Neuronal stem cell (in vitro differentiated cells): ENCODE data around the gene KIRREL2.

Experiments
- DNase-seq: peaks from one replicate; pipeline ENCODE4 v3.0.0-alpha.2; 2013; ENCODE audit warnings: low spot score
- H2AFZ ChIP-seq: one replicate; pipeline ENCODE4 v1.6.1; 2013; ENCODE audit warnings: mild to moderate bottlenecking, low read length, inconsistent platforms
- H2AK5ac ChIP-seq: 2 replicates; pipeline ENCODE4 v1.6.1; 2013; ENCODE audit warnings: low read depth, mild to moderate bottlenecking, inconsistent platforms, low read length, moderate library complexity, mixed read lengths
- H2BK120ac ChIP-seq: 2 replicates; pipeline ENCODE4 v1.6.1; 2013; ENCODE audit warnings: low read depth, mild to moderate bottlenecking, inconsistent platforms, low read length, moderate library complexity, mixed read lengths
- H2BK12ac ChIP-seq: one replicate; pipeline ENCODE4 v1.6.1; 2013; ENCODE audit warnings: low read length, inconsistent platforms
- H2BK15ac ChIP-seq: 2 replicates; pipeline ENCODE4 v1.6.1; 2013; ENCODE audit warnings: mild to moderate bottlenecking, low read length, inconsistent platforms, mixed read lengths
- H2BK5ac ChIP-seq: one replicate; pipeline ENCODE4 v1.6.1; 2013; ENCODE audit warnings: inconsistent platforms, mild to moderate bottlenecking, low read length, moderate library complexity
- H3K14ac ChIP-seq: one replicate; pipeline ENCODE4 v1.6.1; 2013; ENCODE audit warnings: low read length, inconsistent platforms
- H3K18ac ChIP-seq: 2 replicates; pipeline ENCODE4 v1.6.1; 2013; ENCODE audit warnings: low read length, inconsistent platforms
- H3K23ac ChIP-seq: 2 replicates; pipeline ENCODE4 v1.6.1; 2013; ENCODE audit warnings: low read depth, mild to moderate bottlenecking, mixed read lengths, low read length, inconsistent platforms; ENCODE audit not compliant: poor library complexity
- H3K27ac ChIP-seq: replicated peaks from 3 replicates; pipeline ENCODE4 v1.5.1; 2013; ENCODE audit warnings: low read length, inconsistent platforms
- H3K27me3 ChIP-seq, 3 experiments: 2 replicates each; pipeline ENCODE4 v1.6.1; 2013; ENCODE audit warnings: low read length in 3 of 3, mild to moderate bottlenecking in 2 of 3, inconsistent platforms in 1 of 3, low read depth in 1 of 3, mixed read lengths in 1 of 3, moderate library complexity in 1 of 3; ENCODE audit not compliant: control insufficient read depth in 3 of 3, insufficient read depth in 3 of 3
- H3K36me3 ChIP-seq, 2 donors: replicated peaks in 1 of 2; 2 replicates each; pipeline ENCODE4 v1.6.1; 2013; ENCODE audit warnings: low read length in 2 of 2; ENCODE audit not compliant: control insufficient read depth in 2 of 2, insufficient read depth in 2 of 2
- H3K4ac ChIP-seq: 2 replicates; pipeline ENCODE4 v1.6.1; 2013; ENCODE audit warnings: inconsistent platforms, mild to moderate bottlenecking, low read length, moderate library complexity
- H3K4me1 ChIP-seq, 2 donors: 1 replicate in 1 of 2; 2 replicates in 1 of 2; pipeline ENCODE4 v1.6.1; 2013; ENCODE audit warnings: low read length in 2 of 2, low read depth in 1 of 2; ENCODE audit not compliant: control insufficient read depth in 2 of 2, insufficient read depth in 1 of 2
- H3K4me2 ChIP-seq: one replicate; pipeline ENCODE4 v1.6.1; 2013; ENCODE audit warnings: mild to moderate bottlenecking, low read length, inconsistent platforms; ENCODE audit not compliant: insufficient read depth, poor library complexity, severe bottlenecking
- H3K4me3 ChIP-seq, 2 donors: 2 replicates each; pipeline ENCODE4 v1.5.1; 2013; ENCODE audit warnings: low read length in 2 of 2, mild to moderate bottlenecking in 2 of 2, inconsistent platforms in 1 of 2, moderate library complexity in 1 of 2
- H3K79me1 ChIP-seq: one replicate; pipeline ENCODE4 v1.6.1; 2013; ENCODE audit warnings: low read depth, mild to moderate bottlenecking, inconsistent platforms, low read length, moderate library complexity
- H3K9ac ChIP-seq: one replicate; pipeline ENCODE4 v1.6.1; 2013; ENCODE audit warnings: mild to moderate bottlenecking, low read depth, low read length, inconsistent platforms; ENCODE audit not compliant: poor library complexity
- H3K9me3 ChIP-seq, 2 donors: replicated peaks in 1 of 2; 2 replicates each; pipeline versions ENCODE3 to v1.6.1; 2013; ENCODE audit warnings: low read length in 2 of 2, mild to moderate bottlenecking in 2 of 2, inconsistent platforms in 1 of 2, low read depth in 1 of 2, mixed read lengths in 1 of 2, moderate library complexity in 1 of 2; ENCODE audit not compliant: control insufficient read depth in 2 of 2, insufficient read depth in 1 of 2
- H4K8ac ChIP-seq: one replicate; pipeline ENCODE4 v1.6.1; 2013; ENCODE audit warnings: low read depth, mild to moderate bottlenecking, inconsistent platforms, low read length, moderate library complexity
- H4K91ac ChIP-seq: one replicate; pipeline ENCODE4 v1.6.1; 2013; ENCODE audit warnings: low read length, low read depth, mild to moderate bottlenecking, inconsistent platforms; ENCODE audit not compliant: poor library complexity
- WGBS, 2 donors: extraction: QIAGEN DNeasy Blood & Tissue Kit; methylation state at CpG; one replicate each; pipeline ENCODE4 v1.1.7; 2013; ENCODE audit warnings: missing lambda C conversion rate in 2 of 2, mixed read lengths in 1 of 2; ENCODE audit not compliant: insufficient read length in 2 of 2, insufficient replicate concordance in 1 of 2; ENCODE audit errors: extremely low coverage in 2 of 2; 5-methylcytosine and 5-hydroxymethylcytosine counted together

The KIRREL2 gene

DNA sequence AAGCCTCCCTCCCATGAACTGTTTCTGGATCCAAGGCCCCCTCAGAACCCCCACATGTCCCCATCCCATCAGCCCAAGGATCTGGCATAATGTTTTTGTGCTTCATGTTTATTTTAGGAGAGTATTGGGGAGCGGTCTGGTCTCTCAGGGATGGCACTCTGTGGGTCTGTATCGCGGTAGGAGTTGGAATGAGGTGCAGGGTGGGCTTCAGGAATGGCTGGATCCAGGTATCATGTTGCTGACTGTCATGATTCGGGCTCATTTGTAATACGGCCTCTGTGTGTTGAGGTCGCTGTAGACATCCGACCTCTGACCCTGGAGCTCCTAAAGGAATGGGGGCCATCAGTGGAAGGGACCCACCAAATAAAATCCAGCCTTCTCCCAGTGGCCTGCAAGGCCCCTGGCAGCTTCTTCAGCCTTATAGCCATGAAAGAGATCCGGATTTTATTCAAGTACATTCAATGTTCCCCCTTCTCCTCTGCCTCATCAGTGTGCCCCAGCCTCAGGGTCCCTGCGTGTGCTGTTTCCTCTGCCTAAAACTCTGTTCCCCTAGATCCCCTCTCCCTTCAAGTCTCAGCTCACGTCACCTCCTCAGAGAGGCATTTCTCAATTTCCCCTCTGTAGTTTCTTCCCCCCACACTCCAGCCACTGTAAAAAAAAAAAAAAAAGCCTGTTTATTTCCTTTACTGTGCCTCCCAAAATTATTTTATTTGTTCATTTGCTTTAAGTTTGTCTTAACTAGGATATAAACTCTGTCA, 47.8 kb downstream of the KIRREL2 start:
- Histone ChIP-seq H3K36me3 (no peaks in the 10 kb centered on the region), H3K4ac (no peak overlapping the region), H3K9ac (no peak overlapping the region), H3K79me1 (peaks cover 4% of the 10 kb centered on the region), H3K4me2 (no peak overlapping the region), H3K14ac (no peak overlapping the region), H4K8ac (no peak overlapping the region), H3K9me3 (no peaks in the 10 kb centered on the region), H3K23ac (no peak overlapping the region), H3K27ac (no peak overlapping the region), H2BK15ac (peak overlapping the region; percentile 20), H2AFZ (no peak overlapping the region), H3K4me1 (peaks cover 15 to 18% of the 10 kb centered on the region in 2 donors), H2AK5ac (no peak overlapping the region), H3K4me3 (no peak overlapping the region), H3K27me3 (peaks cover 0 to 43% (median 10%) of the 10 kb centered on the region in 3 experiments), H2BK5ac (no peak overlapping the region), H4K91ac (no peak overlapping the region), H2BK120ac (no peak overlapping the region), H2BK12ac (no peak overlapping the region), H3K18ac (no peak overlapping the region)
- no peak for DNase-seq
- no CpG with 5 or more reads among the region's 10 CpGs for WGBS, 2 donors

DNA sequence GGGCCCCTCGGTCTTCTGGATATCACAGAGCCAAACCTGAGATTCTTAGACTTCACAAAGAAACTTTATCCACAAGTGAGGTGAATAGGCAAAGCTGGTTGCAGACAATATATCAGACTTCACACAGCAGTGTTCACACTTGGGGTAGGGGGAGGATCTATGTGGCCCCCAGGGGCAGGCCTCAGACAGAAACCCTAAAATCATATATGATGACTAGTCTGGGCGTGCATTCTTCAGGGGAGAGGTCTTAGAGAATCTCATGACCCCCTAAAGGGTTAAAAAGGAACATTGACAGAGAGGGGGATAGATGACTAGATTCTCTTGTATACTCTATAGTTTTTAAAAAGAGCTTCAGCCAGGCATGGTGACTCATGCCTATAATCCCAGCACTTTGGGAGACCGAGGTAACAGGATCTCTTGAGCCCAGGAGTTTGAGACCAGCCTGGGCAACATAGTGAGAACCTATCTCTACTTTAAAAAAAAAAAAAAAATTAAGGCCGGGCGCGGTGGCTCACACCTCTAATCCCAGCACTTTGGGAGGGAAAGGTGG, 48.5 kb downstream of the KIRREL2 start:
- no peak overlapping the region for H2BK5ac ChIP-seq
- no peak overlapping the region for H3K23ac ChIP-seq
- no CpG with 5 or more reads among the region's 6 CpGs for WGBS, 2 donors
- peaks cover 15% of the 10 kb centered on the region in 2 donors for H3K4me1 ChIP-seq
- H3K27ac ChIP-seq, result no peak overlapping the region
- no peak overlapping the region for H4K91ac ChIP-seq
- no peaks in the 10 kb centered on the region for H3K36me3 ChIP-seq
- peaks cover 0 to 43% (median 10%) of the 10 kb centered on the region in 3 experiments for H3K27me3 ChIP-seq
- H3K4ac ChIP-seq, result no peak overlapping the region
- H3K14ac ChIP-seq, result no peak overlapping the region
- no peak overlapping the region for H2BK12ac ChIP-seq
- no peak overlapping the region for H3K18ac ChIP-seq
- no peak overlapping the region for H3K4me2 ChIP-seq
- no peaks in the 10 kb centered on the region for H3K9me3 ChIP-seq
- H2AK5ac ChIP-seq, result no peak overlapping the region
- no peak overlapping the region for H2BK15ac ChIP-seq
- no peak overlapping the region for H4K8ac ChIP-seq
- H2AFZ ChIP-seq, result no peak overlapping the region
- H3K4me3 ChIP-seq, result no peak overlapping the region
- H3K9ac ChIP-seq, result no peak overlapping the region
- DNase-seq, result no peak
- H3K79me1 ChIP-seq, result peaks cover 1% of the 10 kb centered on the region
- H2BK120ac ChIP-seq, result no peak overlapping the region

DNA sequence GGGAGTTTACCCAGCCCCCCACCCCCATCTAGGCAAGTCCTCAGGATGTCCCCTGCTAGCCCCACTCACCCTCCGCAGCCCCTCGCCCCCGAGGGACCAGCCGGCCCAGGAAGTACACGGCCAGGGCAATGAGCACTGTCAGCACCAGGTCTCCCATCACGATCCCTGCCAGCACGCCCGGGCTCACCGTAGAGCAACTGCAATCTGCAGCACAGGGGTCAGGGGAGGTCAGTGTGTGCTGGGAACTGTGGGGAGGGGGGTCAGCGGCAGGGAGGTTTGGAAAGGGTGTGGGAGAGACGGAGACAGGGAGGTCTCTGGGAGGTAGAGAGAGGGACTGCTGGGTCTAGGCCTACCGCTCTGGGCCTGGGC, 50.6 kb downstream of the KIRREL2 start:
- Histone ChIP-seq H3K23ac (no peak overlapping the region), H3K4me3 (no peak overlapping the region), H3K27ac (no peak overlapping the region), H3K79me1 (no peaks in the 10 kb centered on the region), H2BK12ac (peak overlapping the region; percentile 7), H3K9me3 (no peaks in the 10 kb centered on the region), H3K18ac (no peak overlapping the region), H2AFZ (peak overlapping the region; percentile 53), H3K4me1 (peaks cover 12% of the 10 kb centered on the region in 2 donors), H4K8ac (no peak overlapping the region), H3K36me3 (no peaks in the 10 kb centered on the region), H2BK5ac (peak overlapping the region; percentile 35), H2AK5ac (no peak overlapping the region), H4K91ac (no peak overlapping the region), H2BK15ac (peak overlapping the region; percentile 9), H3K4ac (no peak overlapping the region), H3K9ac (no peak overlapping the region), H3K14ac (no peak overlapping the region), H3K4me2 (no peak overlapping the region), H3K27me3 (peaks cover 0 to 28% (median 6%) of the 10 kb centered on the region in 3 experiments), H2BK120ac (no peak overlapping the region)
- no peak for DNase-seq
- WGBS, 2 donors, result no CpG with 5 or more reads among the region's 12 CpGs

DNA sequence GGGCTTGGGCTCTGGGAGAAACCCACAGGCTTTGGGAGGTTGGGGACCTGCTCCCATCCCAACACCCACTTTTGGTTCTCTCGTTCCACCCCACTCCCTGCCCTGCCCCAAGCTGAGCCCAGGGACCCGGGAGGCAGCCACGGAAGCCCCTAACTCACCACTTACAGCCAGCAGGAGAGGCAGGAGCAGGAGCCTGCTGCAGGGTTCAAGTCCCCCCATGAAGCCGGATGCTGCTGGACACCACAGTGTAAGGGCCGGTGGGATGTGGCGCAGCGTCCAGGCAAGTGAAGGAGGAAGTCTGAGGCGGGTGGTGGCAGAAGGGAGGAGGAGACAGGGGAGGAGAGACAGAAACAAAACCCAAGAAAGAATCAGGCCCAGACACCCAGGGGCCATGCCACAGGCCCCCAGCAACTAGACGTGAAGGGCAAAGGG, 51.3 kb downstream of the KIRREL2 start, which contains the start of gene TYROBP:
Gene TYROBP (minus strand): TSS at position 286 of the 432 bp plus-strand sequence. CDS start 67 bp downstream, at position 219.
- no peak within 1 kb of the TSS for H4K8ac ChIP-seq
- H3K36me3 ChIP-seq, result no peaks in the 10 kb centered on the region
- no peak within 1 kb of the TSS for H2AK5ac ChIP-seq
- H2BK5ac ChIP-seq, result peak within 1 kb of the TSS; percentile 35
- H2BK15ac ChIP-seq, result peak within 1 kb of the TSS; percentile 10
- WGBS, 2 donors, result no CpG with 5 or more reads among the region's 9 CpGs
- H3K79me1 ChIP-seq, result no peaks in the 10 kb centered on the region
- H3K27ac ChIP-seq, result no peak within 1 kb of the TSS
- peak within 1 kb of the TSS; percentile 7 for H2BK12ac ChIP-seq
- H2BK120ac ChIP-seq, result no peak within 1 kb of the TSS
- no peak within 1 kb of the TSS for H3K9ac ChIP-seq
- DNase-seq, result no peak
- H3K4ac ChIP-seq, result no peak within 1 kb of the TSS
- H3K4me1 ChIP-seq, result peaks cover 12% of the 10 kb centered on the region in 2 donors
- no peak within 1 kb of the TSS for H4K91ac ChIP-seq
- no peak within 1 kb of the TSS for H3K23ac ChIP-seq
- no peak within 1 kb of the TSS for H3K14ac ChIP-seq
- H3K4me3 ChIP-seq, result no peak within 1 kb of the TSS
- peaks cover 0 to 21% (median 2%) of the 10 kb centered on the region in 3 experiments for H3K27me3 ChIP-seq
- H3K4me2 ChIP-seq, result no peak within 1 kb of the TSS
- peak within 1 kb of the TSS; percentile 53 for H2AFZ ChIP-seq
- H3K18ac ChIP-seq, result no peak within 1 kb of the TSS
- no peaks in the 10 kb centered on the region for H3K9me3 ChIP-seq
